Skin of body (tissue), 2 donors: ENCODE results near the gene SLC4A4. TPM values are rescaled to one million over a fixed set of nuclear protein-coding genes. Genes with fewer than 3 reads are reported as not detected.
"Not testable (repeated sequence)": the region's sequence is repeated elsewhere in the genome, so short reads cannot be mapped to it uniquely, and the experiment has no call there.

Experiments
- DNase-seq: peaks from one replicate; lab custom pipeline; 2025; lab: John Stamatoyannopoulos, UW
- total RNA-seq: library from RNA; depleted of rRNA; stranded (reverse); fragments of >200 nt; gene quantifications from one replicate; pipeline ENCODE4 v1.2.3, GENCODE V29; 2014

SLC4A4 gene
- total RNA-seq, 1 donor from 2014 or later = 4.4 TPM

GRCh38 chr4:71408961-71409360 lies 70.1 kb downstream of the SLC4A4 start:
- DNase-seq = not testable (repeated sequence)

- no peak for DNase-seq
These were observed 73.2 kb downstream of the SLC4A4 start for GRCh38 chr4:71411981-71412380.

- no peak for DNase-seq
These were observed 76.7 kb downstream of the SLC4A4 start for GRCh38 chr4:71415491-71415890.

GRCh38 chr4:71417150-71417549 lies 78.3 kb downstream of the SLC4A4 start:
- no peak for DNase-seq

GRCh38 chr4:71426381-71427042 lies 87.7 kb downstream of the SLC4A4 start:
- no peak for DNase-seq

- no peak for DNase-seq
These were observed 90.3 kb downstream of the SLC4A4 start for GRCh38 chr4:71429106-71429505.

- DNase-seq = no peak
These were observed 91.1 kb downstream of the SLC4A4 start for GRCh38 chr4:71429962-71430361.

GRCh38 chr4:71430609-71431008 lies 91.8 kb downstream of the SLC4A4 start:
- DNase-seq = no peak

- DNase-seq = no peak
These were observed 101.8 kb downstream of the SLC4A4 start for GRCh38 chr4:71440612-71441011.

GRCh38 chr4:71441186-71442169 lies 102.7 kb downstream of the SLC4A4 start:
- no peak for DNase-seq

- DNase-seq = no peak
These were observed 103.5 kb downstream of the SLC4A4 start for GRCh38 chr4:71442336-71442735.

GRCh38 chr4:71444395-71444794 lies 105.6 kb downstream of the SLC4A4 start:
- no peak for DNase-seq

GRCh38 chr4:71445811-71446210 lies 107.0 kb downstream of the SLC4A4 start:
- DNase-seq = no peak

GRCh38 chr4:71446479-71447081 lies 107.8 kb downstream of the SLC4A4 start:
- no peak for DNase-seq

- no peak for DNase-seq
These were observed 110.2 kb downstream of the SLC4A4 start for GRCh38 chr4:71449040-71449439.

- no peak for DNase-seq
These were observed 111.1 kb downstream of the SLC4A4 start for GRCh38 chr4:71449878-71450277.

- no peak for DNase-seq
These were observed 114.7 kb downstream of the SLC4A4 start for GRCh38 chr4:71453531-71453930.

- no peak for DNase-seq
These were observed 118.0 kb downstream of the SLC4A4 start for GRCh38 chr4:71456841-71457240.

GRCh38 chr4:71460371-71460770 lies 121.6 kb downstream of the SLC4A4 start:
- no peak for DNase-seq

GRCh38 chr4:71461422-71461821 lies 122.6 kb downstream of the SLC4A4 start:
- DNase-seq = no peak

GRCh38 chr4:71466775-71467174 lies 128.0 kb downstream of the SLC4A4 start:
- DNase-seq = no peak

GRCh38 chr4:71468116-71468710 lies 129.4 kb downstream of the SLC4A4 start:
- no peak for DNase-seq
